ENCODE data around the gene KRTAP5-11.
"Not testable (repeated sequence)": the region's sequence is repeated elsewhere in the genome, so short reads cannot be mapped to it uniquely, and the experiment has no call there.

The KRTAP5-11 gene

DNA sequence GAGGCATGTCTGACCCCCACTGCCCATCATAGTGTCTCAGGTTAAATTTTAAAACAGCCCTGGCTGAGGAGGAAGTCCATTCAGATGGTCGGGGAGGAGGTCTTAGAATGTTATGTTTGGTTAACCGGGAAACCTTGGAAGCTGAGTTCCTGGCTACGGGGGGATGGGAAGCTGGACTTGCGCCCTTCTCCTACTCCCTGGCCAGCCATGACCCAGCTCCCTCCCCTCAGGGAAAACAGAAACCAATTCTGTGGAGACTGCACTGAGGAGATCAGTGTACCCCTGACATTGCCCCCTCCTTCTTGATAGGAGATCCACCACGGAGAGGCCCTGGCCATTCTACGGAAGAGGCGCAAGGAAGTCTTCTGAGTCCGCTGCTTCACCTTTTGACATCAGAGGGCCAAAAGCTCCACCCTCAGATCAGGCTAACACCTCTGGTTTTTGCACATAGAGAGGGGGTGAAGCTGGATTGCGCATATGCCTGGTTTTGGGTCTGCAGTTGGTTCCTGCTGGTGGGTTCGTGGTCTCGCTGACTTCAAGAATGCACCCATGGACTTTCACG, 37.2 kb downstream of the KRTAP5-11 start:
- no peak for DNase-seq
- no peaks in the 10 kb centered on the region for H3K36me3 Mint-ChIP-seq (ENCODE audit: low read depth)
- peaks cover 26% of the 10 kb centered on the region for H3K4me1 Mint-ChIP-seq
- TF ChIP-seq, protein P1, sequence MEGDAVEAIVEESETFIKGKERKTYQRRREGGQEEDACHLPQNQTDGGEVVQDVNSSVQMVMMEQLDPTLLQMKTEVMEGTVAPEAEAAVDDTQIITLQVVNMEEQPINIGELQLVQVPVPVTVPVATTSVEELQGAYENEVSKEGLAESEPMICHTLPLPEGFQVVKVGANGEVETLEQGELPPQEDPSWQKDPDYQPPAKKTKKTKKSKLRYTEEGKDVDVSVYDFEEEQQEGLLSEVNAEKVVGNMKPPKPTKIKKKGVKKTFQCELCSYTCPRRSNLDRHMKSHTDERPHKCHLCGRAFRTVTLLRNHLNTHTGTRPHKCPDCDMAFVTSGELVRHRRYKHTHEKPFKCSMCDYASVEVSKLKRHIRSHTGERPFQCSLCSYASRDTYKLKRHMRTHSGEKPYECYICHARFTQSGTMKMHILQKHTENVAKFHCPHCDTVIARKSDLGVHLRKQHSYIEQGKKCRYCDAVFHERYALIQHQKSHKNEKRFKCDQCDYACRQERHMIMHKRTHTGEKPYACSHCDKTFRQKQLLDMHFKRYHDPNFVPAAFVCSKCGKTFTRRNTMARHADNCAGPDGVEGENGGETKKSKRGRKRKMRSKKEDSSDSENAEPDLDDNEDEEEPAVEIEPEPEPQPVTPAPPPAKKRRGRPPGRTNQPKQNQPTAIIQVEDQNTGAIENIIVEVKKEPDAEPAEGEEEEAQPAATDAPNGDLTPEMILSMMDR (IDR thresholded peaks at IDR 0.05), result no peak
- H3K4me3 Mint-ChIP-seq, result no peak overlapping the region
- H3K27me3 Mint-ChIP-seq (ENCODE audit: low read depth, poor library complexity), result peaks cover 22% of the 10 kb centered on the region
- peaks cover 30% of the 10 kb centered on the region for H3K9me3 Mint-ChIP-seq
- H3K27ac Mint-ChIP-seq, result no peak overlapping the region

DNA sequence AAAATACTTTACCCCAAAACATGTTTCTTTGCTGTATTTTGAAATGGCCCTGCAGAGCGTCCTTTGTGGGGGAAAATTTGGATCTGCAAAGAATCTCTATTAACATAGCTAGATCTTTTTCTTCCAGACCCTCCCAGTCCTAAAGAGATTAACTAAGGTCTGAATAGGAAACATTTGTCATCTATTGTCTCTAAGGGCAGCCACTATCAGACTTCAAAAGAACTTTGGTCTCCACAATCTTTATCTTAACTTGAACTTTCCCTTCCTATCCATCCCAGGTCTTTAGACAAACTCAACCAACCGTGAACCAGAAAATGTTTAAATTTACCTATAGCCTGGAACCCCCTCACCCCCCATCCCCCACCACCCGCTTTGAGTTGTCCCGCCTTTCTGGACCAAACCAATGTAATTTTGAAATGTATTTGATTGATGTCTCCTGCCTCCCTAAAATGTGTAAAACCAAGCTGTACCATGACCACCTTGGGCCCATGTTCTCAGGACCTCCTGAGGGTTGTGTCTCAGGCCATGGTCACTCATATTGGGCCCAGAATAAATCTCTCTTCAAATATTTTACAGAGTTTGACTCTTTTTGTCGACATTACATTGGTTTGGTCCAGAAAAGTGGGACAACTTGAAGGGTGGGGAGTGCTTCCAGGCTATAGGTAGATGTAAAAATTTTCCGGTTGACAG, 38.0 kb downstream of the KRTAP5-11 start:
- no peaks in the 10 kb centered on the region for H3K36me3 Mint-ChIP-seq (ENCODE audit: low read depth)
- H3K4me1 Mint-ChIP-seq, result peaks cover 27% of the 10 kb centered on the region
- no peak overlapping the region for H3K4me3 Mint-ChIP-seq
- TF ChIP-seq, protein P1 (IDR thresholded peaks at IDR 0.05), result no peak
- peaks cover 17% of the 10 kb centered on the region for H3K27me3 Mint-ChIP-seq (ENCODE audit: low read depth, poor library complexity)
- H3K27ac Mint-ChIP-seq, result no peak overlapping the region
- H3K9me3 Mint-ChIP-seq, result peaks cover 30% of the 10 kb centered on the region
- no peak for DNase-seq

- Mint-ChIP-seq H3K36me3 (ENCODE audit: low read depth) (no peaks in the 10 kb centered on the region), H3K27me3 (ENCODE audit: low read depth, poor library complexity) (peaks cover 11% of the 10 kb centered on the region), H3K27ac (no peak overlapping the region), H3K4me1 (peaks cover 35% of the 10 kb centered on the region), H3K9me3 (peaks cover 30% of the 10 kb centered on the region), H3K4me3 (no peak overlapping the region)
- DNase-seq, result no peak
- TF ChIP-seq, protein P1 (IDR thresholded peaks at IDR 0.05), result no peak
Measured at GRCh38 chr11:71543866-71544265, 38.8 kb downstream of the KRTAP5-11 start.

DNA sequence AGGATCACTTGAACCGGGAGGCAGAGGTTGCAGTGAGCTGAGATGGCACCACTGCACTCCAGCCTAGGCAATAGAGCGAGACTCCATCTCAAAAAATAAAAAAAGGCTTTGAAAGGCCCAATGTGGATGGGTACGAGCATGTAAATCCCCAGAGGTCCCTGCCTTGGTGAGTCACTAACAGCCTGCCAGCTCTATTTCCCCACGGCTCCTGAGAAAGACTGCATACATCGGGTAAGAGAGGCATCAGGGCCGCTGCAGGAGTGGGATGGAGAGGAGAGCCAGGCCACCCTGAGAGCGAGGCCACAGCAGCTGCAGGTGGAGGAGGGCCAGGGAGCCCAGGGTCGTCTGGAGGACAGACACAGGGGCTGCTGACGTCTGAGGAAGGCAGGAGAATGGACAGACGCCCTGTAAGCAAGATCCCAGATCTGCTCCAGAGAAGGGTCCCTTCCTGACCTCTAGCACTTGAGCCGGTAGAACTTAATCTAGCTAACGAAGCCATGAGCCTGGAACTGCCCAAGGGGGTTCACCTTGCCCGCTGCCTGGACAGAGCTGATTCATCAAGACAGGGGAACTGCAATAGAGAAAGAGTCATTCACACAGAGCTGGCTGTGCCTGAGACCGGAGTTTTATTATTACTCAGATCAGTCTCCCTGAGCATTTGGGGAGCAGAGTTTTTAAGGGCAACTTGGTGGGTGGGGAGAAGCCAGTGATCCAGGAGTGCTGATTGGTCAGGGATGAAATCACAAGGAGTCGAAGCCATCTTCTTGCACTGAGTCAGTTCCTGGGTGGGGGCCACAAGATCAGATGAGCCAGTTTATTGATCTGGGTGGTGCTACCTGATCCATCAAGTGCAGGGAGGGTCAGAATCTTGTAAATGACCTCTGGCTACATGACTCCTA, 39.5 kb downstream of the KRTAP5-11 start:
- no peaks in the 10 kb centered on the region for H3K36me3 Mint-ChIP-seq (ENCODE audit: low read depth)
- H3K27ac Mint-ChIP-seq, result no peak overlapping the region
- H3K4me3 Mint-ChIP-seq, result no peak overlapping the region
- no peak for DNase-seq
- peaks cover 40% of the 10 kb centered on the region for H3K4me1 Mint-ChIP-seq
- TF ChIP-seq, protein P1 (IDR thresholded peaks at IDR 0.05), result no peak
- peaks cover 30% of the 10 kb centered on the region for H3K9me3 Mint-ChIP-seq
- H3K27me3 Mint-ChIP-seq (ENCODE audit: low read depth, poor library complexity), result peaks cover 9% of the 10 kb centered on the region

- peaks cover 41% of the 10 kb centered on the region for H3K4me1 Mint-ChIP-seq
- TF ChIP-seq, protein P1 (IDR thresholded peaks at IDR 0.05), result no peak
- peaks cover 26% of the 10 kb centered on the region for H3K9me3 Mint-ChIP-seq
- no peaks in the 10 kb centered on the region for H3K36me3 Mint-ChIP-seq (ENCODE audit: low read depth)
- peaks cover 3% of the 10 kb centered on the region for H3K27me3 Mint-ChIP-seq (ENCODE audit: low read depth, poor library complexity)
- H3K4me3 Mint-ChIP-seq, result no peak overlapping the region
- no peak for DNase-seq
- H3K27ac Mint-ChIP-seq, result peak overlapping the region; percentile 40
Measured at GRCh38 chr11:71542382-71542781, 40.3 kb downstream of the KRTAP5-11 start.

DNA sequence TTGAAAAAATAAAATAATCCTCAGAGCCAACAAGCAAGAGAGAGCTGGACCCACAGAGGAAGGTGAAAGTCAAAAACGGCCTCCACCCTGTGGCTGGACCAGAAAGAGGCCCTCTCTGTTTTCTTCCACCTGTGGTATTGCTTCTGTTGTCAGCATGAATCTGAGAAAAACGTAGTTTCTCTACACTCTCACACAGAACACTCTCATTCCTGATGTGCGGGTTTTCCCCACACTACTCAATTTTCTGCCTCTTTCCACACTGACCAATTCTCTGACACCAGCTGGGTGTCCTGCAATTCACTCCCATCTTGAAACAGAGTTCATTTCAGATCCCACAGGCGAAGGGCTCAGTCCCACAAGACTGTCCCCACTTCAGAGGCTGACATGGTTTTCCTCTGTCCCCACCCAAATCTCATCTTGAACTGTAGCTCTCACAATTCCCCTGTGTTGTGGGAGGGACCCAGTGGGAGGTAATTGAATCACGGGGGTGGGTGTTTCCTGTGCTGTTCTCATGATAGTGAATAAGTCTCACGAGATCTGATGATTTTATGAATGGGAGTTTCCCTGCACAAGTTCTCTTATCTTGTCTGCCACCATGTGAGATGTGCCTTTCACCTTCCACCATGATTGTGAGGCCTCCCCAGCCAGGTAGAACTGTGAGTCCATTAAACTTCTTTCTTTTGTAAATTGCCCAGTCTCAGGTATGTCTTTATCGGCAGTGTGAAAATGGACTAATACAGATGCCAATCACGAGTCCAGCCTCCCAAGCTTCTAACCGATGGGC, 42.0 kb downstream of the KRTAP5-11 start:
- not testable (repeated sequence) for DNase-seq; H3K4me3 Mint-ChIP-seq; H3K27me3 Mint-ChIP-seq (ENCODE audit: low read depth, poor library complexity); H3K27ac Mint-ChIP-seq; H3K36me3 Mint-ChIP-seq (ENCODE audit: low read depth)
- H3K4me1 Mint-ChIP-seq, result peaks cover 51% of the 10 kb centered on the region
- H3K9me3 Mint-ChIP-seq, result peaks cover 17% of the 10 kb centered on the region

GRCh38 chr11:71539971-71540370, 42.7 kb downstream of the KRTAP5-11 start:
- H3K4me3 Mint-ChIP-seq; DNase-seq; H3K27me3 Mint-ChIP-seq (ENCODE audit: low read depth, poor library complexity); H3K27ac Mint-ChIP-seq; H3K36me3 Mint-ChIP-seq (ENCODE audit: low read depth): not testable (repeated sequence)
- peaks cover 13% of the 10 kb centered on the region for H3K9me3 Mint-ChIP-seq
- peaks cover 53% of the 10 kb centered on the region for H3K4me1 Mint-ChIP-seq
